ENCODE data around the gene SRL.

- no peak for TF ChIP-seq CTCF (conservative IDR thresholded peaks at IDR 0.05; ENCODE audit: low read length)
- no peak for TF ChIP-seq EZH2phosphoT487 (IDR thresholded peaks at IDR 0.05; ENCODE audit: borderline replicate concordance)
Observed at GRCh38 chr16:4247460-4247784, 5.5 kb upstream of the SRL start.
